OCI-LY3 (cell line): ENCODE measurements around the gene MAN1B1.

Experiments used
- EZH2phosphoT487 ChIP-seq: fragments of 200-600 bp; shearing (Covaris generic); IDR thresholded peaks from 2 replicates; pipeline ENCODE4 v1.6.1; 2018; ENCODE audit warnings: antibody characterized with exemption, mixed run types, low read depth
- TF ChIP-seq, protein P1 (sequence below): fragments of 200-600, 300-600 bp; sonication (generic); IDR thresholded peaks from 2 replicates; pipeline ENCODE4 v1.5.1; 2014; ENCODE audit warnings: antibody characterized with exemption, low read length, low read depth

GRCh38 chr9:137145731-137146526, 59.1 kb downstream of the MAN1B1 start:
- TF ChIP-seq, protein P1, sequence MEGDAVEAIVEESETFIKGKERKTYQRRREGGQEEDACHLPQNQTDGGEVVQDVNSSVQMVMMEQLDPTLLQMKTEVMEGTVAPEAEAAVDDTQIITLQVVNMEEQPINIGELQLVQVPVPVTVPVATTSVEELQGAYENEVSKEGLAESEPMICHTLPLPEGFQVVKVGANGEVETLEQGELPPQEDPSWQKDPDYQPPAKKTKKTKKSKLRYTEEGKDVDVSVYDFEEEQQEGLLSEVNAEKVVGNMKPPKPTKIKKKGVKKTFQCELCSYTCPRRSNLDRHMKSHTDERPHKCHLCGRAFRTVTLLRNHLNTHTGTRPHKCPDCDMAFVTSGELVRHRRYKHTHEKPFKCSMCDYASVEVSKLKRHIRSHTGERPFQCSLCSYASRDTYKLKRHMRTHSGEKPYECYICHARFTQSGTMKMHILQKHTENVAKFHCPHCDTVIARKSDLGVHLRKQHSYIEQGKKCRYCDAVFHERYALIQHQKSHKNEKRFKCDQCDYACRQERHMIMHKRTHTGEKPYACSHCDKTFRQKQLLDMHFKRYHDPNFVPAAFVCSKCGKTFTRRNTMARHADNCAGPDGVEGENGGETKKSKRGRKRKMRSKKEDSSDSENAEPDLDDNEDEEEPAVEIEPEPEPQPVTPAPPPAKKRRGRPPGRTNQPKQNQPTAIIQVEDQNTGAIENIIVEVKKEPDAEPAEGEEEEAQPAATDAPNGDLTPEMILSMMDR: no peak
- TF ChIP-seq EZH2phosphoT487: no peak
